ENCODE results near the gene NEURL3.
"Not testable (repeated sequence)": the region's sequence is repeated elsewhere in the genome, so short reads cannot be mapped to it uniquely, and the experiment has no call there.

NEURL3 gene

GRCh38 chr2:96506907-96507240 lies 1.7 kb upstream of the NEURL3 start:
- DNase-seq (ENCODE audit: low read depth) = no peak

GRCh38 chr2:96506016-96506906 lies 1.1 kb upstream of the NEURL3 start:
- DNase-seq (ENCODE audit: low read depth) = no peak

- DNase-seq (ENCODE audit: low read depth) = no peak
Measured at GRCh38 chr2:96503637-96504243, 1.4 kb downstream of the NEURL3 start.

- DNase-seq (ENCODE audit: low read depth) = no peak
Measured at GRCh38 chr2:96502891-96503636, 2.1 kb downstream of the NEURL3 start.

GRCh38 chr2:96501886-96502810 lies 3.0 kb downstream of the NEURL3 start:
- DNase-seq (ENCODE audit: low read depth) = no peak

- DNase-seq (ENCODE audit: low read depth) = no peak
Measured at GRCh38 chr2:96501471-96501874, 3.7 kb downstream of the NEURL3 start.

- no peak for DNase-seq (ENCODE audit: low read depth)
Measured at GRCh38 chr2:96500385-96501066, 4.6 kb downstream of the NEURL3 start.

GRCh38 chr2:96499061-96499960 lies 5.8 kb downstream of the NEURL3 start:
- no peak for DNase-seq (ENCODE audit: low read depth)

GRCh38 chr2:96498611-96499010 lies 6.5 kb downstream of the NEURL3 start:
- not testable (repeated sequence) for DNase-seq (ENCODE audit: low read depth)

- DNase-seq (ENCODE audit: low read depth) = no peak
Measured at GRCh38 chr2:96498021-96498431, 7.1 kb downstream of the NEURL3 start.

GRCh38 chr2:96495982-96496629 lies 9.1 kb downstream of the NEURL3 start:
- DNase-seq (ENCODE audit: low read depth) = no peak

- no peak for DNase-seq (ENCODE audit: low read depth)
Measured at GRCh38 chr2:96494188-96494587, 11.0 kb downstream of the NEURL3 start.

- DNase-seq (ENCODE audit: low read depth) = no peak
Measured at GRCh38 chr2:96493072-96493471, 12.1 kb downstream of the NEURL3 start.

- DNase-seq (ENCODE audit: low read depth) = no peak
Measured at GRCh38 chr2:96491860-96492497, 13.2 kb downstream of the NEURL3 start.

GRCh38 chr2:96489663-96490062 lies 15.5 kb downstream of the NEURL3 start:
- DNase-seq (ENCODE audit: low read depth) = no peak

- DNase-seq (ENCODE audit: low read depth) = no peak
Measured at GRCh38 chr2:96489261-96489660, 15.9 kb downstream of the NEURL3 start.

- no peak for DNase-seq (ENCODE audit: low read depth)
Measured at GRCh38 chr2:96486696-96487095, 18.5 kb downstream of the NEURL3 start.

- peak; percentile 65 for DNase-seq (ENCODE audit: low read depth)
Measured at GRCh38 chr2:96485751-96486651, 19.2 kb downstream of the NEURL3 start.
